CD4-positive, alpha-beta T cell treated with Interferon alpha-2 for 1 hour (primary cell): ENCODE measurements around the gene EIF5AL1.
"Not testable (repeated sequence)": the region's sequence is repeated elsewhere in the genome, so short reads cannot be mapped to it uniquely, and the experiment has no call there.

ENCODE experiments used
- DNase-seq, 2 donors: peaks; one replicate each; pipeline ENCODE4 v3.0.0-alpha.2; 2020 to 2022

Gene EIF5AL1

DNA sequence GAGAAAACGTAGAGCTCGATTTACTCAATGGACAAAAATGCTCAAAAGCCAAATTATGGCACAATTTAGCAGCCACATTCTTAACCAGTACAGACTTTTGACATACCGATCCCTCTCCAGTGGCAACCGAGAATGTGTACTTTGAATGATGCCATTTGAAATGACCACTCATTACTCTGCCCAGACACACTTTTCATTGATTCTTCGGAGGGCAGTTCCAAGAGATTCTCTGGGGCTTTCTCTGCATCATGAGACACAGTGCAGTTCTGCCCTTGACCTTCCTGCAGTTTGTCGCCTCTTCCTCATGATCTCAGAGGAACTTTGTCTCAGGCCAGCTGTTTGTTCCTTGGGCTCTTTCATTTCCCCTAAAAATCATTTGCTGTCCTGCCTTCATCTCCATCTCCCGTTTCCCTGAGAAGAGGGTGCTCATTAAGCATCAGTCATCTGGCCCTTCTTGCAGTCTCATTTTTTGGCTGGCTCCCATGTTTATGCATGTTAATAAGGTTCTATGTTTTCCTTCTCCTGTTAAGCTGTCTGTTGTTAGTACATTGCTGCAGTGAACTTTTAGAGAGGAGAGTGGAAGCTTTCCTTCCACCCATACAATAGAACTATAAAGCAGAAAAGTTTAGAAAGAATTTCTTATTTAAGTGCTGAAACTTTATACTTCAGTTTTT lies 4.3 kb downstream of the EIF5AL1 start:
- not testable (repeated sequence) for DNase-seq

DNA sequence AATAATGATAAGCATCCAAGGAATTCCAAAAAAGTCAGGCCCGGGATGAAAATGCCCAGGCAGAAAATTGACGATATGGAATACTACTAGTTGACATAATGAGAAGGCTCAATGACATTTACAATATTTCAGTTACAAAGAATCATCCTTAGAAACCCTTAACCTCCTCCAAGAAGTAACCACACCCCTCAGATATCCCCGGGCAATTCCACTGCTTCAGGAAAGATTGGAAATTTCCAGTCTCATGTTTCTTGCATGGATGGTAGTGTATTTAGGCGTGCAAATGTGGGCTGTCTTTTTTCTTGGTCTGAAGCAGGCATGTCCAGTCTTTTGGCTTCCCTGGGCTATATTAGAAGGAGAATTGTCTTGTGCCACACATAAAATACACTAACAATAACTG lies 5.2 kb downstream of the EIF5AL1 start:
- DNase-seq = not testable (repeated sequence)

DNA sequence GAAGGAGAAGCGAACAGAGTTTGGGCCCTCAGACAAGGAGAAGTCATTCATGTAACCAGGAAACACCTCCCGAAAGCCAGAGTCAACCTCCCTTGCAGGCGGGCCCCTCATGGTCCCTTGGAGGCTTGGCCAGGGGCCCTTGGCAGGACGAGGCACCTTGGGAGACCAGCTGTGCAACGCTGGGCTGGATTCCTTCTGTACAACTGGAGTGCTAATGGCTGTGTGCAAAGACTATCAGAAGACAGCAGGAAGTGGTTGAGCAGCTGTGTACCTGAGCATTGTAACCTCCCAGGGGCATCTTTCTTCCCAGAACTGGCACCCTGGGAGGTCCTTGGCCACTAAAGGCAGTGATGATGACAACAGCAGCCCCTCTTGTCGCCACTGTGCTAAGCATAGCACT lies 9.4 kb downstream of the EIF5AL1 start:
- not testable (repeated sequence) for DNase-seq

DNA sequence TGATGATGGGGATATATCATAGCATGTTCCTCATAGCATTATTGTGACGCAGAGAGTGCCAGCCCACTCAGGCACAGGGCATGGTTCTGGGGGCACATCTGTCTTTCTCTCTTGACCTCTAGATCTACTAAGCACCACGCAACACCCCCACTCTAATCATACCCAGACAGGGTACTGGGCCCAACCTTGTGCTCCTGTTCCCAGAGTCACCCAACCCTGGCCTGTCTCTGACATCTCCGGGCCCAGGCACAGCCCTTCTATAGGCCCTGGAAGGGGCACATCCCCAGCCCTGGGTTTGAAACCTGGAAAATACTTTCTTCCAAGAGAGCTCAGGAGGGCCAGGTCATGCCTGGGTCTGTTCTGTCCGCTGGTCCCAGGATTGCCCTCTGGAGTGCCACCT lies 10.1 kb downstream of the EIF5AL1 start:
- DNase-seq = not testable (repeated sequence)

DNA sequence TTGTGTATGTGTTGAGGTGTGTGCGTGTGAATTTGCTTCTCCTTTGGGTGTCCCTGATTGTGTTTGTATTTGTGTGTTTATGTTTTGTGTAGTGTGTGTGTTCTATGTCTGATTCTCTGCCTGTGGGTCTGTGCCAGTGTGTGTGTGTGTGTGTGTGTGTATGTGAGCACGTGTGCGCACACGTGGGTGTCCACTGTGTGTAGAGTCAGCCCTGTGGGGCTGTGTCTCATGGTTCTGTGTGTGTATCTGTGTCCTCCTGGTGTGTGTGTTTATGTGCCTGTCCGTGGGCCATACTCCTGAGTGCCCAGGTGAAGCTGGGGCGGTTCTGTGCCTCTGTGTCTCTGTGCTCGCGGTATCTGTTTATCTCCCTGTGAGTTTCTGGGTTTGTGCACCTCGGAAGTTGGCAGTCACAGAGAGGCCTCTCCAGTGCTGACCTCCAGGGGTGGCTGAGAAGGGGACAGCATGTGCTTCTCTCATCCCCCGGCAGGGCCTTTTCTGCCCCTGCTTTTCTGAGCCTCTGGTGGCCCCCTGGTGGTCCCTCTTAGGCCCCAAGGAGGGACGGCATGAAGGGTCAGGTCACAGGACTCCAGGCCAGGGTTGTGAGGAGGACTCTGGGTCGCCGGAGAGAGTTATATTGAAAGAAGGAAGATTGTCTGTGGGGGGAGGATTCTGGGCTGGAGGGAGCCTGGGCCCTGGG lies 11.0 kb downstream of the EIF5AL1 start:
- not testable (repeated sequence) for DNase-seq

DNA sequence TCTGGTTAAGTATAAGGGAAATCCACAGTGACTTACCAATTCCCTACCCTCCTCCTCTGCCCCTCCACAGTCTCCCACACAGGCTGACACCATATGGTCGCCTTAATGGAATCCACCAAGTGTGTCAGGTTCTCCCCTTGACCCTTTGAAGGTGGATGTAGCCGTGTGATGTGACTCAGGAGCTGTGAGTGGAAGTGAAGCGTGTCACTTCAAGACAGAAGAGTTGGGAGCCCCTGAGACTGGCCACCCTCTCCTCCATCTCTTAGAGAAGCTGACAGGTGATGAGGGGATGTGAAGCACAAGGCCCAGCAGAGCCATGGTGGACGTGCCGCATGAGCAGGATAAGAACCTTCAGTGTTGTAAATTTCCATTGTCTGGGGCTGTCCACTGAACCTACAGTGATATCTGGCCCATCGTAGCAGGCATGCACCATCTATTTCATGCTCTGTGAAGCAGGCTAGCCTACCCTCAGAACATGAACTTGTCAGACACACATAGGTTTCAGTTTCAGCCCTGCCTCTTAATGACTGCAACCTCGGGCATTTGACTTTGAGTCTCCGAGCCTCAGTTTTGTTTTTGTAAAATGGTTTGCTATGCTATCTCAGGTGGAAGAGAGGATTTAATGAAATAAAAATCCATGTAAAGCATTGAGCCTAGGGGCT lies 12.8 kb downstream of the EIF5AL1 start:
- not testable (repeated sequence) for DNase-seq

DNA sequence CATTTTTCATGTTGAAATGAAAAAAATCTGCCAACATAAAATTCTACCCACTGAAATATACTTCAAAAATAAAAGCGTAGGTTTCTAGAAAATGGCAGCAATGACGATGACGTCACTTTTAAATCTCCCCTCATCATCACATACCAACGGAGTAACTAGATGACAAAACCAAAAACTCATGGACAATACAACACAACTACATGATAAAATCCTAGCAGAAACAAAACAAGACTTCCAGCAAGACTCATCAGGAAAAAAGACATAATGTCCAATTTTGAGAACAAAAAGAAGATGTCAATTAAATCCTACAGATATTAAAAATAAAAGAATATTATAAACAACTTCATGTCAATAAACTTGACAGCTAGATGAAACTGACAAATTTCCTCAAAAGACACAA lies 15.9 kb downstream of the EIF5AL1 start:
- not testable (repeated sequence) for DNase-seq

DNA sequence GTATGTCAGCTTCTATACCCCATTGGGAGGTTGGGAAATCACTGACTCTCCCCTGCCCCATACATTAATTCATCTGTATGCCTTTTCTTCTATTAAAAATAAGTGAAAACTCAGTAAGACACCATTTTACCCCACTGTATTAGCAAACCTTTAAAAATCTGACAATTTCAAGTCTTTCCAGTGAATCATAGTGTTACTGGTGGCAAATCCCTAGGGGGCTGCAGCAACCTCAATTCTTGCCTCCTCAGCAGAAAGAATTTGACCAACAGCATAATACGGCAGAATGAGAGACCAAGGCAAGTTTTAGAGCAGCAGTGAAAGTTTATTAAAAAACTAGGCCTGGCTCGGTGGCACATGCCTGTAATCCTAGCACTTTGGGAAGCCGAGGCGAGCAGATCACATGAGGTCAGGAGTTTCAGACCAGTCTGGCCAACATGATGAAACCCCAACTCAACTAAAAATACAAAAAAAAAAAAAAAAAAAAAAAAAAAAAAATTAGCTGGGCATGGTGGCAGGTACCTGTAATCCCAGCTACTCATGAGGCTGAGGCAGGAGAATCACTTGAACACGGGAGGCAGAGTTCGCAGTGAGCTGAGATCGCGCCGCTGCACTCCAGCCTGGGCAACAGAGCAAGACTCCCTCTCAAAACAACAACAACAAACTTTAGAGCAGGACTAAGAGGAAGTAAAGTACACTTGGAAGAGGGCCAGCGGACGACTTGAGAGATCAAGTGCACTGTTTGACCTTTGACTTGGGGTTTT lies 21.0 kb downstream of the EIF5AL1 start:
- DNase-seq = not testable (repeated sequence)

DNA sequence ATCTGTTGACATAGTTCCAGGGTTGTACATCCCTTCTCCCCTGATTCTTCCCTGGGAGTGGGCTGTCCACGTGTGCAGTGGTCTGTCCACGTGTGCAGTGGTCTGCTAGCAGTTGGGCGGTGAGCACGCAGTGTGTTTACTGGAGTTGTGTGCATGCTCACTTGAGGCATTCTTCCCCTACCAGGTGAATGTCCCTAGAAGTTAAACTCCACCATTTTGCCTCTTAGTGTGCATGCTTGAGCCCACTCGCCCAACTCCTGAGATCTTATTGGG lies 21.5 kb downstream of the EIF5AL1 start:
- not testable (repeated sequence) for DNase-seq

DNA sequence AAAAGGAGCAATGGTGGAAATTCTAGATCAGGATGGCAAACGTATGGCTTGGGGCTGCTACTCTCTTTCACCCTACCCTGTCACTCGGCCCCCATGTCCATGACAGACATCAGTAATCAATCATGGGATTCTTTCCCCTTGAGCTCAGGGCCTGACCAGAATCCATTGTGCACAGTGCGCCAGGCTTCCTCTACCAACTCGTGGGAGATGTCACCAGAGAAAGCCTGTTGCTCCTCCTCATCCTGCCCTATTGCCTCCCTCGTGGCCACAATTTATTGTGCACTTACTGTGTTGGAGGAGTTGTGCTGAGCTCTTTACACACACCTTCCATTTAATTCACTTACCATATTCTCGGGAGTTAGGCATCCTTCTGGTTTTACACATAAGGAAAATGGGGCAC lies 26.0 kb downstream of the EIF5AL1 start:
- not testable (repeated sequence) for DNase-seq

DNA sequence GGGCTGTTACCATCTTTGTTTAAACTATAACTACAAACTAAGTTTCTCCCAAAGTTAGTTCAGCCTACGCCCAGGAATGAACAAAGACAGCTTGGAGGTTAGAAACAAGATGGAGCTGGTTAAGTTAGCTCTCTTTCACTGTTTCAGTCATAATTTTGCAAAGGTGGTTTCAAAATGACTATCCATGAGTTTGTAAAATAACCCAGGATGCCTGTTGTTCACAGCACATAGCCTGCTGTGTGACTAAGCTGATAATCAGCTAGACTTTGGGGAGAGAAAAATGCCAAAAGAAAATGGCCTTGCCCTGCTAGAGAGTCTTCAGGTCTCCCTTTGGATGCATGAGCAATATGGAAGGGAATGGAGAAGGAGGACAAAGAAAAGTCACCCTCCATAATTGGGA lies 28.6 kb downstream of the EIF5AL1 start:
- not testable (repeated sequence) for DNase-seq

DNA sequence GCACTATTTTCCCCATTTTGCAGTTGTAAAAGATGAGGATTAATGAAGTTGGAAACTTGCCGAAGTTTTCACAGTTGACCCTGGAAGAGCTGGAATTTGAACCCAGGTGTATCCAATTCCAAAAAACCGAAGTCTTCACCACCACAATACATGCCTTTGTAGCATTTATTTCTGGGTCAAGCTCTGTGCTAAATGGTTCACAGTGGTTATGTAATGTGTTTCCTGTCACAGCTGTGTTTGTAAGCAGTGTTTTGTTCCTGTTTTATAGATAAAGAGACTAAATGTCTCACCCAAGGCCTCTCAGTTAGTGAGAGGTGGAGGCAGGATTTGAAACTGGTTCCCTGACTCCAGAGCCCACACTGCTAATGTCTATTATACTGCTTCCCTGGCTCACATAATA lies 30.3 kb downstream of the EIF5AL1 start:
- DNase-seq = no peak

DNA sequence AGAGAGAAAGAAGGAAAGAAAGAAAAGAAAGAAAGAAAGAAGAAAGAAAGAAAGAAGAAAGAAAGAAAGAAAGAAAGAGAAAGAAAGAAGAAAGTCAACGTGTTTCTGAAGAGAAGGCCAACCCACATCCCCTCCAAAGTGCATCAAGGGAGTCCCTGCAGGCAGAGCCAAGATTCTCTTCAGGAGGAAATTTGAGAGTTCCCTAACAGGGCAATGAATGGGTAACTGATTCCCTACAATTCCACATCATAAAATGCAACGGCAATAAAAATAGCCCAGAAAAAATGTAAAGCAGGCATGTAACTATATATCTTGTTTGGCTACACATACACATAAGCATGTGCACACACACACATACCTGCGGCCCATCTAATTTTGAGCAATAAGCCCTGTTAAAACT lies 32.1 kb downstream of the EIF5AL1 start:
- not testable (repeated sequence) for DNase-seq

DNA sequence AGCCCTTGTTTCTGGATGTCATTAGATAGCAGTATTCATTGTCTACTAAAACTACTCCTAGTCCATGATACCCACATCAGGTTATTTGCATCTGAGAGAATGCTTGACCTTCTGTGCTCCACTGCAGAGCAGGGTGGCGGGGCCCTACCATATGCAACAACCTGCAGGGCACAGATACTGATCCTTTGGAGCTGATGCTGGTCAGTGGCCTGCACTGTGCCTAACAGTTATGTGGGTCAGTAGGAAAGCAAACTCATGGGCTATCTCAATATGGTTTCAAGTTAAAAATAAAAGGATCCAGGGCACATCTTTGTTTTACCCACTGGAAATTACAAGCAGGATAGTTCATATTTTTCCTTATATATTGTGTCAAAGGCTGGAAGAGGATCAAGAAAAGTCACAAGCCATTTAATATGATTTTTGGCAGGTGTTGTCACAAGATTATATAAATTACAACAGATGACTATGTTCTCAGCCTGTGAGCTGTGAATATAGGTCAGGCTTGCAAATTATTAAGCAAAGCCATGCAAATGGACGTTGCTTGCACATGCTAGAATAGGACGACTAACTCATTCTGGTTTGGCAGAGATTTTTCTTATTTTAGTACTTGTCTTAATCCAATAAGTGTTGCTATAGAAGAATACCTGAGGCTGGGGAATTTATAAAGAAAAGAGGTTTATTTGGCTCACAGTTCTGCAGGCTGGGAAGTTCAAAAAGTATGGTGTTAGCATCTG lies 32.8 kb downstream of the EIF5AL1 start:
- not testable (repeated sequence) for DNase-seq

DNA sequence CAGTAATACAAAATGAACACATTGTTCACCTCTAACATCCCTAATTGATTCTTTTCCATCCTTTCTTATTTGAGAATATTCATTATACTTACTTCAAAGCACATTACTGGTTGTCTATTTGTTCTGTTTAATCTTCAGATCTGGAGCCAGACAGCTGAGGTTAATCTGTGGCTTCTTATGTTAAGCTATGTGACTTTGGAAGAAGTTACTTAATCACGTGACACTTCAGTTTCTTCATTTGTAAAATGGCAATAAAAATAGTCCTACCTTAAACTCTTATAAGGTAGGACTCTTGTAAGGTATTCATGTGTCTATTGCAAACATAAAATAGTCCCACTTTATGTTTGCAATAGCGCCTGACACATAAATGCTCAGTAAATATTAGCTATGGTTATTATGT lies 34.8 kb downstream of the EIF5AL1 start:
- DNase-seq = not testable (repeated sequence)

DNA sequence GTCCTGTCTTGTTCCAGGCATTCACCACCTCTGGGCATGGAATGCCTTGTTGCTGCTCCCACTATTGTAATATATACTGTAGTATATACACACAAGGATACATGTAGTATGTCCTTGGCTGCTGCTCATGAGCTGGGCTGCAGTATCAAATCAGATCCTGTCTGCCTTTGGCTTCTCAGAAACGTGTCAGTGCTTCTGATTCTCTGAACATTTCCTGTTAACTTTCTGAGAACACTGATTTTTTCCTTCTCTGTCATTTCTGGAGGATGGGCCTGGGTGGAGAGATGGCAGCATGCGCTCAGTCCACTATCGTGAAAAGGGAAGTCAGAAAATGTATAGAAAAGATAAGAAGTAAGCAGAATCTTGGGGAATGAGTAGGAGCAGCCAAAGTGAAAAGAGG lies 35.6 kb downstream of the EIF5AL1 start:
- DNase-seq = no peak

DNA sequence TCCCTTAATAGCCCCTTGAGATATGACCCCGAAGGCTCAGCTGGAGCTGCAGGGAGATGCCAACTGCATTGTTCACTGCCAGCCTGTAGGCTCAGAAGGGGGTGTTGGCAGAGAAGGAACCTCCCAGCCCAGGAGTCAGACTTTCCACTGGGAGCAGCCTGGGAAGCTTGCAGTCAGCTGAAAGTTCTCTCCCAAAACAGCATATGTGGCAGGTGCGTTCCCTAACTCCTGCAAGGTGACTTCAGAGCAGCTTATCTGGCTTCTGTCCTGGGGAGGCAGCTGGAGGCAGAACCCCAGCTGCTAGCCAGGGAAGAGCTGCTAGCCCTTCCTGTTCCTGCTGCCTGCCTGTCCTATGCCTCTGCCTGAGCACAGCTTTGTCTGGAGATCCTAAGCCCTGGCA lies 39.8 kb downstream of the EIF5AL1 start:
- DNase-seq = no peak

DNA sequence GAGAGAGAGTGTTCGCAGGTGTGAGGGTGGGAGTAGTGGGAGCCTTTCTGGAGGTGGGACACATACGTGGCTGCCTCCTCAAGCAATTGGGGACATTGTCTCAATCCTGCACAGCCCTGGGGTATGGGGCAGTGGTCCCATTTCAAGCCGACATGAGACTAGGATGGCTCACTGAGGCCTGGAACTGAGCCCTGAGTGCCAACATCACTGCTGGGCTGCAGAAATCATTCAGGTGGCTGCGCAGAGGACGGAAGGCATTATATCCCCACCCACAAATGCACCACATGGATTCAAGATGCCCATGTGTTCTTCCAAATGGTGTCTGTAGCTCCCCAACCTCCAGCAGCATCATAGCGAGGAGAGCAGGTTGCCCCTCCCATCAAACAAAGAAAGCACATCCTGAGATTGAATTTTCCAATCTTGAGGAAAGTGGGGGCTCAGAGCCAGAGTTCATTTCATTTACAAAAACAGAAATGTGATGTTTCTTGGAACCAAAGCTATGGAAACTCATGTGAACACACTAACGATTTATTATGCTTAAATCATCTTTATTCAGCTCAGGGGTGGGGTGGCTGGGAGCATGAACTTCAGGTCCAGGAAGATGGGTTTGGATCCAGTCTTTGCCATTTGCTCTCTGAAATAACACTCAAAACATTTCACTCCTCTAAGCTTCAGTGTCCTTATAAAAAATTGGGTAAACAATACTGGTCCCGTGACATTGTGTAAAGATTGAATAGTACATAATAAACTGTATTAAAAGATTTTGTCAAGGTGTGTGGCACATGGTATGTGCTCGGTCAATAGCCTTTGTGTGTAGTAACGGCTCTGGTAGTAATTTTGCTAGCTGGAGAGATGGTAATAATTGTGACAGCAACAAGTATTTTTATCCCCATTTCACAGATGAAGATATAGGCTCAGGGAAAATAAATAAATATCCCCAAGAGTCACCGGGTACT lies 43.3 kb downstream of the EIF5AL1 start:
- DNase-seq = no peak

DNA sequence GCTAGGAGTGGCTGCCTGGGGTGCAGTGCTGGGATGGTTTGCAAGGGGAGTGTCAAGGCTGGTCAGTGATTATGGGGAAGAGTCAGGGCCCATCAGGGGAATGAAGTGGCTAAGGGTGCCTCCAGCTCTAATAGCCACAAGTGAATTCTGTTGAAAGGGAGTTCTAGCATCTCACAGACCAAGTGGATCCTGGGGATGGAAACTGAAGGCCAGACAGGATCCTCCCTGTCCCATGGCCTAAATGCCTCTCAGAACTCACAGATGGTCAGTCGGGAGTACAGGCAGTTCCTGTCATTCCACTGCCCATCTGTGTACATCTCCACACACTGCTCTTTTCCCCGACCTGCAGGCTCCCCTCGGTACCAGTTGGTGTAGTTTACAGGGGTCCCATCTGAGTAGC lies 44.6 kb downstream of the EIF5AL1 start:
- DNase-seq = not testable (repeated sequence)

DNA sequence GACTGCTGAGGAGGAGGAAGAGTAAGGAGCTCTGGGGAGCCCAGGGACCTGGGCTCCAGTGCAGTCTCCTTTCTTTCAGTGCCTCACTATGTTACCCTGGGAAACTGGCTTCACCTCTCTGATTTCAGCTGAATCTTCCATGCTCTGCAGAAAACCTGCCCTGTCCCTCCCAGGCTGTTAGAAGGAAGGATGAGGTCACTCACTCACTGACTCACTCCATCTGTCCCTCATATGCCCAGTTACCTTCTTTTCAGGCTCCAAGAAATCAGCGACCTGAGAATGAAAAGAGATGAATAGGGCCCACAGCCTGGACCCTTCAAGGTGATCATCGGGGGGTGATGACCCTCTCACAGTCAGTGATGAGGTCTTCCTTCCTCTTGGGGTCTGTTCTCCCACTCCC lies 47.4 kb downstream of the EIF5AL1 start:
- DNase-seq = no peak

DNA sequence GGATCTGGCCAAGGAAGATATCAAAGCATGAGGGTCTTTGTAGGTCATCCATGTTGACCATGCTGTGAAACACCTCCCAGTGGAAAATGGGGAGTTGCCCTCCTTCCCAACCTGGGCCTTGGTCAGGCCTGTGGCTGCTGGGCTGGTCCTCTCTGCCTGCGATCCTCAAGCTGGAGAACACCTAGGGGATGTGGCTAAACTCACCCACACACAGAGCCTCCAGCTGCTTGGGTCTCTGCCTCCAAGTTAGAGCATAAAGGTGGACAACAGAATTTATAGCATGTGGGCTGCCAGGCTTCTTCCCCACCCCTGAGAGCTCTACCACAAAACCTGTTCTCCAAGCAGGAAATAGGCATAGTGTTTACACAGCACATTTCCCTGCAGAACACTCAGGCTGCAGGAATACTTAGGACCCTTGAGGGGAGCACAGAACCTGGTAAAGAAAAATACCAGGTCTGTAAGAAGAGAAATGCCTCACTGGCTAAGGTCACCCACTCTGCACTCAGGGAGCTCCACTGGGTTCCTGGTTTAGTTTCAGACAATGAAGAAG lies 47.9 kb downstream of the EIF5AL1 start, which contains the start of gene SFTPA2:
SFTPA2 (minus strand) TSS at position 248 of the 550 bp plus-strand sequence. CDS start 924 bp downstream, outside the sequence.
- DNase-seq = no peak
